Stomach (tissue), 9 donors: ENCODE measurements around the gene EPO. TPM values are rescaled to one million over a fixed set of nuclear protein-coding genes. Genes with fewer than 3 reads are reported as not detected.
A peak's percentile ranks its signal among the peaks of the same experiment; 100 is the strongest.

ENCODE experiments used
- DNase-seq, 2 donors: peaks; one replicate each; pipeline versions ENCODE4 v3.0.0 to v3.0.0-alpha.2; 2013 to 2019
- H3K27ac ChIP-seq, 5 donors: fragments of 200-600 bp in 4 of 5; sonication (generic) in 4 of 5; one replicate each; pipeline ENCODE4 v1.5.1; 2013 to 2019; ENCODE audit warnings: mild to moderate bottlenecking in 1 of 5, moderate library complexity in 1 of 5
- H3K27me3 ChIP-seq, 3 donors: fragments of 200-600 bp; sonication (generic); one replicate each; pipeline ENCODE4 v1.5.1; 2017 to 2019; ENCODE audit warnings: mixed run types in 1 of 3
- H3K36me3 ChIP-seq, 4 donors: fragments of 200-600 bp; sonication (generic); 1 replicate in 3 of 4; 2 replicates in 1 of 4; pipeline ENCODE4 v1.5.1; 2016 to 2019
- H3K4me1 ChIP-seq, 4 donors: fragments of 200-600 bp; sonication (generic); one replicate each; pipeline ENCODE4 v1.5.1; 2016 to 2019
- H3K4me3 ChIP-seq, 4 donors: fragments of 200-600 bp; sonication (generic) in 3 of 4; one replicate each; pipeline ENCODE4 v1.5.1; 2016 to 2019; ENCODE audit warnings: mild to moderate bottlenecking in 1 of 4
- H3K9me3 ChIP-seq, 4 donors: fragments of 200-600 bp; sonication (generic); one replicate each; pipeline ENCODE4 v1.5.1; 2016 to 2019
- EP300 ChIP-seq: sonication (generic); formaldehyde crosslinking; IDR thresholded peaks from one replicate; pipeline ENCODE4 v1.6.1; 2017; ENCODE audit warnings: antibody characterized with exemption
- POLR2A ChIP-seq, 4 donors: fragments of 450-650 bp; IDR thresholded peaks; one replicate each; pipeline ENCODE4 v1.6.1; 2016; ENCODE audit warnings: antibody characterized with exemption in 4 of 4, control low read depth in 2 of 4, mild to moderate bottlenecking in 1 of 4, moderate library complexity in 1 of 4
- POLR2AphosphoS5 ChIP-seq, 3 donors: sonication (generic); formaldehyde crosslinking; IDR thresholded peaks; one replicate each; pipeline ENCODE4 v1.6.1; 2016; ENCODE audit warnings: antibody characterized with exemption in 3 of 3
- WGBS, 5 donors: extraction: QIAGEN DNeasy Blood & Tissue Kit in 3 of 5; methylation state at CpG; one replicate each; pipeline versions ENCODE4 v1.1.5 to v1.1.7; 2013 to 2018; 5-methylcytosine and 5-hydroxymethylcytosine counted together
- intact Hi-C: fragments of 100-400 bp; cut with DNase I; formaldehyde crosslinking; loops from one replicate; pipeline ENCODE4 v1.15.1; 2023; ENCODE audit warnings: low total_unique reads
- polyA plus RNA-seq, 3 donors: library from polyadenylated mRNA; stranded (reverse); fragments of 200-250 nt; gene quantifications; one replicate each; pipeline ENCODE4 v1.2.3, GENCODE V29; 2013
- total RNA-seq, 5 donors: library from RNA; depleted of rRNA; stranded (reverse); fragments of >200 nt; gene quantifications; one replicate each; pipeline versions ENCODE4 v1.1.0 to v1.2.3, GENCODE V29; 2014 to 2016
- TF ChIP-seq, protein P1 (sequence below), 7 experiments: fragments of 450-650 bp in 4 of 7; fragments of 200-600 bp in 3 of 7; sonication (generic) in 3 of 7; IDR thresholded peaks; one replicate each; pipeline ENCODE4 v1.5.1; 2016 to 2019; ENCODE audit warnings: antibody characterized with exemption in 7 of 7, control low read depth in 2 of 7, mild to moderate bottlenecking in 1 of 7
- donor health status: healthy with polysubstance abuse.
- donor health status: Bipolar disorder and iron deficiency.
- donor health status: healthy.

EPO gene
- total and polyA plus RNA-seq, 8 donors, result not detected

DNA sequence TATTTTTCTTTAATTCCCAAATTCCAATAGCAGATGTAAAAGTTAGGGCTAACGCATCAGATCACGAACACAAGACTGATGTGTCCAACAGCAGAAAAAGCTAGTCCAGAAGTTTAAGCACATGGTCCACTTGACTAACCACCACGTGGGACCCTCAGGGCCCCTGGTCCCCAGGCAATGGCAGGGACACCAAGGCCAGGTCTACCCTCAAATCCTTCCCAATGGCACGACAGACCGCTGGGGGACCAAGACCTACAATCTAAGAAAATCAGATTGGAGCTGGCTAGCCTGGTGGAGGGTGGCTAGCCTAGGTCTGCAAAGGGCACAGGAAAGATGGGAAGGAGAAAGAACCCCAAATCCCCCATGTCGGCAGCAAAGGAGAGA lies 27.7 kb upstream of the EPO start:
- intact Hi-C loops, result no loop called here
- Histone ChIP-seq H3K9me3 (no peaks in the 10 kb centered on the region), H3K36me3 (peaks cover 10 to 25% (median 22%) of the 10 kb centered on the region in 4 donors), H3K27ac (peak overlapping the region in 3 of 5 donors; percentile 77 to 90 (median 87)), H3K27me3 (no peaks in the 10 kb centered on the region), H3K4me1 (peaks cover 37 to 66% (median 61%) of the 10 kb centered on the region in 4 donors), H3K4me3 (peak overlapping the region; percentile 88 to 98 (median 95))
- no peak for TF ChIP-seq POLR2AphosphoS5 (IDR thresholded peaks at IDR 0.05)
- no peak for TF ChIP-seq POLR2A (IDR thresholded peaks at IDR 0.05)
- 45 to 54% (median 52%) methylated on average over 6 of the region's 6 CpGs for WGBS, 5 donors
- no peak for DNase-seq

DNA sequence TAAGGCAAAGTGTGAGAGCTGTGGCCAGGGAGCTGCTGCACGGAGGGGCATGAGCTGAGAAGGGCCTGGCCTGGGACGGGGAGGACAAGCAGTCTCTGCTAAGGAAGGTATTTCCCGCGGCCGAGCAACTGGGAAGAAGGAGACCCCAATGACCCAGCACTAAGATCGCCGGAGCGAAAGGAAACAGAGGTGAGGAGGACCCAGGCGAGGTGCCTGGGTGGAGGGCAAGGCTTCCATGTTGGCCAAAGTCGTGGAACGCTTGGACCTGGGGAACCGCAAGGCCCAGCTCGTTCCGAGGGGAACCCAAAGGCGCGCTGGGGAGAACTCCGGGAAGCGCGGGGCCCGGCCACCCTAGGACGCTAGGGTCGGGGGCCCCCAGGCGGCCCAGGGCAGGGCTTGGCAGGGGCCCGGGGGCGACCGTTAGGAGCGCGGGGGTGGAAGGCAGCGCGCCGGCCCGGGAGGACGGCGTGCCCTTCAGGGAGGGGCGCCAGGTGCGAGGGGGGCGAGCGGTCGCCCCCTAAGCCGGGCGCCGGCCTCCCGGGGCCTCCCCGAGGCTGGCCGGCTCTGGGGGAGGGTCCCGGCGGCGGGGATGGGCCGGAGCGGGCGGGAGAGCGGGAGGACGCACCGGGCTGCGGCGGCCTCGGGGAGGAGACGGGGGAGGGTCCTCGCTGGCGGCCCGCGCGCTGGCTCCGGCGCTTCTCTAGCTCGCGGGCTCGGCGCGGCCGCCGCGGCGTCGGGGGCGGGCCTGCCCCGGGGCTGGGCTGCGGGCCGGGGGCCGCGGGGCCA lies 26.8 kb upstream of the EPO start:
- 0 to 1% (median 0%) methylated on average over 20 to 81 of the region's 81 CpGs for WGBS, 5 donors
- Histone ChIP-seq H3K9me3 (no peaks in the 10 kb centered on the region), H3K36me3 (peaks cover under 1 to 15% (median 13%) of the 10 kb centered on the region in 4 donors), H3K4me1 (peaks cover 37 to 58% (median 56%) of the 10 kb centered on the region in 4 donors), H3K27ac (peak overlapping the region; percentile 75 to 90 (median 77)), H3K4me3 (peak overlapping the region; percentile 88 to 98 (median 95)), H3K27me3 (no peaks in the 10 kb centered on the region)
- intact Hi-C loops, result no loop called here
- DNase-seq, result peak in 1 of 2 donors; percentile 61
- TF ChIP-seq POLR2AphosphoS5 (IDR thresholded peaks at IDR 0.05), result no peak
- TF ChIP-seq, protein P1, sequence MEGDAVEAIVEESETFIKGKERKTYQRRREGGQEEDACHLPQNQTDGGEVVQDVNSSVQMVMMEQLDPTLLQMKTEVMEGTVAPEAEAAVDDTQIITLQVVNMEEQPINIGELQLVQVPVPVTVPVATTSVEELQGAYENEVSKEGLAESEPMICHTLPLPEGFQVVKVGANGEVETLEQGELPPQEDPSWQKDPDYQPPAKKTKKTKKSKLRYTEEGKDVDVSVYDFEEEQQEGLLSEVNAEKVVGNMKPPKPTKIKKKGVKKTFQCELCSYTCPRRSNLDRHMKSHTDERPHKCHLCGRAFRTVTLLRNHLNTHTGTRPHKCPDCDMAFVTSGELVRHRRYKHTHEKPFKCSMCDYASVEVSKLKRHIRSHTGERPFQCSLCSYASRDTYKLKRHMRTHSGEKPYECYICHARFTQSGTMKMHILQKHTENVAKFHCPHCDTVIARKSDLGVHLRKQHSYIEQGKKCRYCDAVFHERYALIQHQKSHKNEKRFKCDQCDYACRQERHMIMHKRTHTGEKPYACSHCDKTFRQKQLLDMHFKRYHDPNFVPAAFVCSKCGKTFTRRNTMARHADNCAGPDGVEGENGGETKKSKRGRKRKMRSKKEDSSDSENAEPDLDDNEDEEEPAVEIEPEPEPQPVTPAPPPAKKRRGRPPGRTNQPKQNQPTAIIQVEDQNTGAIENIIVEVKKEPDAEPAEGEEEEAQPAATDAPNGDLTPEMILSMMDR (IDR thresholded peaks at IDR 0.05), result no peak
- no peak for TF ChIP-seq POLR2A (IDR thresholded peaks at IDR 0.05)

DNA sequence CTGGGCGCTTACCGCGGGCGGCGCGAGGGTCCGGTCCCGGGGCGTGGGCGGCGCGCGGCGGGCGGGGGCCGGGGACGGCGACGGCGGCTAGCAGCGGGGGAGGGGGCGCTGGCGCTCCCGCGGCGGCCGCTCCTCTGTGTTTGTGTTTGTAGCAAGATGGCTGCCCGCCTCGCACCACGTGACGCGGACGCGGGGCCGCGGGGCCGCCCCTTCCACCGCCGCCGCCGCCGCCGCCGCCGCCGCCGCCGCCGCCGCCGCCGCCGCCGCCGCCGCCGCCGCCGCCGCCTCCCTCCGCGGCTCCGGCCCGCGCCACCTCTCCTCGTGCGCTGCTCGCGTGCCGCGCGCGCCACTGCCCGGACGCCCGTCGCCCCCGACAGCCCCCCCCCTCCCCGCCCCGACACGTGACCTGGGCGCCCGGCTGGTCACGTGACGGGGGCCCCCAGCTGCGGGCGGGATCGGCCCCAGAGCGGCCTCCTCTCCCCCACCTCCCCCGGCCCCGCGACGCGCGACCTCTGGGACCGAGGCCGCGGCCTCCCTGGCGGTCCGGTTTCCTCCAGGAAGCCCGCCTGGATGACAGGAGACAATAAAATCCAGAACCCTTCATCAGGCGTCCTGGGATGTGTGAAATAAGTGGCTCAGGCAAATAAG lies 26.0 kb upstream of the EPO start, which contains the start of gene GIGYF1:
Gene GIGYF1, minus strand, starts transcription at position 153 of the 648 bp plus-strand sequence. CDS start 6,012 bp downstream, outside the sequence.
- intact Hi-C loops, result no loop called here
- Histone ChIP-seq H3K27me3 (no peaks in the 10 kb centered on the region), H3K4me1 (peaks cover 37 to 52% (median 50%) of the 10 kb centered on the region in 4 donors), H3K4me3 (peak within 1 kb of the TSS; percentile 88 to 98 (median 95)), H3K27ac (peak within 1 kb of the TSS; percentile 76 to 90 (median 85)), H3K36me3 (peaks cover 0 to 8% (median 5%) of the 10 kb centered on the region in 4 donors), H3K9me3 (no peaks in the 10 kb centered on the region)
- peak; percentile 80 to 91 for DNase-seq
- 0 to 1% (median 0%) methylated on average over 1 to 55 of the region's 102 CpGs for WGBS, 5 donors
- no peak for TF ChIP-seq POLR2AphosphoS5 (IDR thresholded peaks at IDR 0.05)
- TF ChIP-seq, protein P1 (IDR thresholded peaks at IDR 0.05), result no peak
- TF ChIP-seq EP300, result no peak
- TF ChIP-seq POLR2A (IDR thresholded peaks at IDR 0.05), result no peak

DNA sequence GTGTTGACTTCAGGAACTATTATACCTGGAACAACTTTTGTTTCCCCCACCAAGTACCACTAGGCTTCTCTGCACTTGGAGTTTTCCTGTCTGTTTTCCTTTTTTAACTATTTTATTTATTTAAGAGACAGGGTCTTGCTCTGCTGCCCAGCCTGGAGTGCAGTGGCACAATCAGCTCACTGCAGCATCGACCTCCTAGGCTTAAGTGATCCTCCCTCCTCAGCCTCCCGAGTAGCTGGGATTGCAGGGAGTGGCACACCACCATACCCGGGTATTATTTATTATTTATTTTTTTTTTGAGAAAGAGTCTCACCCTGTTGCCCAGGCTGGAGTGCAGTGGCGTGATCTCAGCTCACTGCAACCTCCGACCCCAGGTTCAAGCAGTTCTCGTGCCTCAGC lies 24.1 kb upstream of the EPO start:
- TF ChIP-seq, protein P1 (IDR thresholded peaks at IDR 0.05), result no peak
- TF ChIP-seq POLR2A (IDR thresholded peaks at IDR 0.05), result no peak
- TF ChIP-seq EP300, result no peak
- no peak for TF ChIP-seq POLR2AphosphoS5 (IDR thresholded peaks at IDR 0.05)
- H3K36me3 ChIP-seq, result no peaks in the 10 kb centered on the region
- no peak for DNase-seq
- H3K9me3 ChIP-seq, result no peaks in the 10 kb centered on the region
- H3K4me3 ChIP-seq, result no peak overlapping the region
- no peaks in the 10 kb centered on the region for H3K27me3 ChIP-seq
- intact Hi-C loops, result no loop called here
- no peak overlapping the region for H3K27ac ChIP-seq
- 72 to 81% (median 79%) methylated on average over 6 of the region's 6 CpGs for WGBS, 5 donors
- peaks cover 24 to 35% (median 31%) of the 10 kb centered on the region in 4 donors for H3K4me1 ChIP-seq
